Activated CD4-positive, alpha-beta T cell treated with anti-CD3 and anti-CD28 coated beads, Interleukin-2, amount 50 U/mL, for 48 hours (primary cell): Measurements from ENCODE around the gene DCAF6.
"Not testable (repeated sequence)": the region's sequence is repeated elsewhere in the genome, so short reads cannot be mapped to it uniquely, and the experiment has no call there.

Experiments
- DNase-seq, 2 experiments: peaks; one replicate each; pipeline ENCODE4 v3.0.0-alpha.2; 2020

DCAF6 gene

DNA sequence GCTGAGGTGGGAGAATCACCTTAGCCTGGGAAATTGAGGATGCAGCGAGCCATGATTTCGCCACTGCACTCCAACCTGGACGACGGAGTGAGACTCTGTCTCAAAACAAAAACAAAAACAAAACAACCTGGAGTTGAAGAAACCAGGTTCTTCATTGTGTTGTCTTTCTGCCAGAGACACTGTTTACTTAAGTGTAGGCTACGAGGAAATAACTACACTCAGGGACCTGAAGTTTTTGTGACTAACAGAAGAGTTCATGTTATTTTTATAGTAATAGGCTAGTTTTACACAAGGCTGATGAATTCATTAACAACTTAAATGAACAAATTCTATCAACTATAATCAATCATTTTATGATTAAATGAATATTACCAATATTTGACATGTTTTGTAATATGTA, 98.9 kb downstream of the DCAF6 start:
- DNase-seq: no peak

- DNase-seq: no peak
Measured at GRCh38 chr1:168042362-168042761, 105.9 kb downstream of the DCAF6 start.

DNA sequence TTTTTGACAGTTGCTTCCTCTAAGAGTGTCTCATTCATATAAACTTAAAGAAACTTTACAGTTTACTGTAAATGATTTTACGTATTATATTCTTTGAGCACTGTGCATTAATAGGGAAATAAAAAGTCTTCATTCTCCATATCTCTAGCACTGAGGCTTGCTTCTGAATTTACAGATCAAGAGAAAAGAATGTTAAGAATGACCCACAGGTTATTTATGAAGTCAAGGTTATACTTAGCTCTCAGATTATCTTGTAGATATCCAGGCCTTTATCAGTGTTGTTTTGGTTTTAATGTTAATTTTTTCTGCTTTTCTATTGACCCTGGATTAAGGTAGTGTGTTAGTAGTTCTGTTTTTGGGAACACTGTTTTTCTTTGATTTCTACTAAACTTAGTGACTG, 108.8 kb downstream of the DCAF6 start:
- DNase-seq: no peak

DNA sequence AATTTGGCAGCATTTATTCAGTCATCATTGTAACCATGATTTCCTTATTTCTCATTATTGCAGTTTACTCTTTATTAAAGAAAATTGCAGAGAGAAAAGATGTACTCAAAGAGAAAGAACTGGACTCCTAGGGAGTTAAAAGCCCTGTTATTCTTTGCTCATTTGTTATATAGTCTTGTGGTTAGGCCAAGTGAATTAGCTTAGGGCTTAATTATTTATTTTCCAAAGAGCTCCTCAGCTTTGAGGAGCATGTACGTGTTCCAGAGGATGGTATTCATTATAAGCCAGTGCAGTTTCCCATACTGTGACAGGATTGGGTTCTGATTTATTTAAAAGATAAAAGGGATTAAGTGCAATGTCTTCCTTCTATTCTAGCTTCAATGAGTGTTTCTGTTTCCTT, 113.8 kb downstream of the DCAF6 start:
- DNase-seq: no peak

DNA sequence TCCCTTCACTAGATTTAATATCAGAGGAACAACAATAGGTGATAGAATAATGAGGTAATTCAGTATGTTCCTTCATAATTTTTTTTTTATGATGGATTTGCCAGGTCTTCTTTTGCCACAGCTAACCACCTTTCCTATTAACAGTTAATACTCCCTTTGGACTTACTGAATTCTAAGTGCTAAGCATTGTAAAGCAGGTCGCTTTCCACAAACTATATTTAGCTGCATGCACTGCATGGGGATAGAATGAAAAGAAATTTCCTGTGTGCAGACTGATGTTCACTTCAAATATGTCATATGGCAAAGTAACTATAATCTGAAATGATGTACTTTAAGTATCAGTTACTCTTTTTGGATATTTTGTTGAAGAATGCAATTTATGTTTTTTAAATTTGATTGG, 114.4 kb downstream of the DCAF6 start:
- no peak for DNase-seq

- no peak for DNase-seq
Measured at GRCh38 chr1:168053681-168054080, 117.2 kb downstream of the DCAF6 start.

DNA sequence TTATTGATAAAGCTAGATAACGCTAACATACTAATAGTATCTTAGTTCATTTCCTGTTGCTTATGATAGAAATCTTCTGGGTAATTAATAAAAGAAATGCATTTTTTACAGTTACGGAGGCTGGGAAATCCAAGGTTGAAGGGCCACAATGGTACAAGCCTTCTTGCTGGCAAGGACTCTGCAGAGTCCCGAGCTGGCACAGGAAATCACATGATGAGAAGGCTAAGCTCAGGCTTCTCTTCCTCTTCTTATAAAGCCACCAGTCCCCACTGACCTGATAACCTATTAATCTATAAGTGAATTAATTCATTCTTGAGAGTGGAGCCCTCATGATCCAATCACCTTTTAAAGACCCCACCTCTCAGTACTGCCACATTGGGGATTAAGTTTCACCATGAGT, 117.6 kb downstream of the DCAF6 start:
- DNase-seq: no peak

- DNase-seq: not testable (repeated sequence)
Measured at GRCh38 chr1:168056152-168056551, 119.7 kb downstream of the DCAF6 start.

DNA sequence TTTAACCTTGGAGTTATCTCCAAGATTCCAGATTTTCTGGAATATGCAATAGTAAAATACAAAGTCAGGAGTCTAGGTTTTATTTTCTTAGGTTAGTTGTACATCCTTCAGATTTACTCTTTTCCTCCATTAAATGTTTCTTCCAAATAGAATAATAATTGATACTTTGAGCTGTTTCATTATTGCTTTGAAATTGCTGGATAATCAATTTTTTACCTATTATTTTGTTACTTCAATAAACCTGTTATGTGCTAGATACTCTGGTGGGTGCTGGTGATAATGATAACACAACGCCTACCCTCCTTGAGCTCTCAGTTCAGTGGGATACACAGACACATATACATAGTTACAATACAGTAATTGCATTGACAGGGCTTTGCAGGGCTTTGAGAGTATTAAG, 120.9 kb downstream of the DCAF6 start:
- no peak for DNase-seq

- no peak for DNase-seq
Measured at GRCh38 chr1:168057921-168058320, 121.4 kb downstream of the DCAF6 start.

DNA sequence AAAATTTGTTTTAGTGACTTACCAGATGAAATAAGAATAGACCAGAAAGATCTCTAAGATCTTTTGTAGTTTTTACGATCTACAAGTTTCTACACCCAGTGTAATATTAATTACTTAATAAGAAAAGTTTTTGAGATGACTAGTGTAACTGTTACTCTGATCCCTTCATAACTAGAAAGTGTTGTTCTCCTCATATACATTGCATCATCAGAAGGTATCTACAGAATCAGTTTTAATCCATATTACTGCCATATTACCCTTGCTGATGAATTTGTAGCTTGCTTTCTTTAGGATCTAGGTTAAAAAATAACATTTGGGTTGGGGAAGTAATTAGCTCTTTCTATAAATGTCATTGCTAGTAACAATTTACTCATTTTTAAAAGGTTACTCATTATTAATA, 127.7 kb downstream of the DCAF6 start:
- no peak for DNase-seq

DNA sequence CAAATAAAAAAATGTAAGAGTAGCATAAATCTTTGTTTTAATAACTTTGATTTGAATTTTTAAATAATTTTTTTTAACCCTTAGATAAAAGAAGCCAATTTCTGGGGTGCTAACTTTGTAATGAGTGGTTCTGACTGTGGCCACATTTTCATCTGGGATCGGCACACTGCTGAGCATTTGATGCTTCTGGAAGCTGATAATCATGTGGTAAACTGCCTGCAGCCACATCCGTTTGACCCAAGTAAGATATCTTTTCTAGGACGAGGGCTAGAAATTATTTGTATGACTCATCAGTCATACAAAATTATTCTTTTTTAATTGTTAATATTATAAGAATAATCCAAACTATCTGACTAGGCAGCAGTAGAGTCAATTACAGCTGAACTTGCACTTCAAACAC, 129.0 kb downstream of the DCAF6 start:
- DNase-seq: no peak

DNA sequence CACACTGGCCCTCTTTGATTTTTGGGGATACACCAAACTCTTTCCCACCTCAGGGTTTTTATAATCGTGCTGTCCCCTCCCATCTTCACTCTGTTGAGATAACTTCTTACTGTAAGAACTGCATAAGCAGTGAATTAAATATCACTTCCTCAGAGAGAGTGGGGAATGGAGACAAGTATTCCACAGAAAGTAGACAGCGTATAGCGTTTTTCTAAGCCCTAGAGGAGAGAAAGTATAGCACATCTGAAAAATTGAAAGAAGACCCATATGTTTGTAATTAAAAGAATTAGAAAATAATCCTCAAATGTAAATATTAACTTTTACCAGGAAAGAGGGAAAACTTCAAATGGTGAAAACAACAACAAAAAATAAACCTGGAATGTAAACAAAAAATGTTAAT, 132.9 kb downstream of the DCAF6 start:
- DNase-seq: no peak

GRCh38 chr1:168079761-168080160, 143.3 kb downstream of the DCAF6 start:
- DNase-seq: no peak

DNA sequence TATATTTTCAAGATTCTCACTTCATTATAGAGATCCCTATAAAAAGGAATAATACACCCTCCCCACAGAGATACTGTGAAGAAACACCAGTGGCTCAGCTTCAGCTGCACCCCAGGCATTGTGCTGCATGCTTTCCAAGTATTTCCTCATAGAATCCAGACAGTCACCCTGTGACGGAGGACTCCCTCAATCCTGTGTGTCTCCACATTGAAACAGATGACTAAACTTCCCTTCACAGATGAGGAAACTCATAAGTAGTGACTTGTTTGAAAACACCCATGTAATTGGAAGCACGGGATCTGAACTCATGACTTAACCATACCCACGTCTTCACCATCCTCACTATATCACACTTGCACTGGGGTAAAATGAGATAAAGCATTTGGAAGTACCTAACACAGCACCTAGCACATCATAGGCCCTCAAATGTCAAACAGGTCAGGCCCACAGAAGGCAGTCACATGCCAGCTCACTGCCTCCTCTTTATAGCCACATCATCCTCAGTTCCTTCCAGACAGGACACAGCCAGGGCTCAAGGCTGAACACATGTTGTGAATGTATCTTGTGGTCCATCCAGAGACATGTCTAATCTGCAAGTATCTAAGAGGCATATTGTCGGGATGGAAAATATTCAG, 145.0 kb downstream of the DCAF6 start:
- no peak for DNase-seq

DNA sequence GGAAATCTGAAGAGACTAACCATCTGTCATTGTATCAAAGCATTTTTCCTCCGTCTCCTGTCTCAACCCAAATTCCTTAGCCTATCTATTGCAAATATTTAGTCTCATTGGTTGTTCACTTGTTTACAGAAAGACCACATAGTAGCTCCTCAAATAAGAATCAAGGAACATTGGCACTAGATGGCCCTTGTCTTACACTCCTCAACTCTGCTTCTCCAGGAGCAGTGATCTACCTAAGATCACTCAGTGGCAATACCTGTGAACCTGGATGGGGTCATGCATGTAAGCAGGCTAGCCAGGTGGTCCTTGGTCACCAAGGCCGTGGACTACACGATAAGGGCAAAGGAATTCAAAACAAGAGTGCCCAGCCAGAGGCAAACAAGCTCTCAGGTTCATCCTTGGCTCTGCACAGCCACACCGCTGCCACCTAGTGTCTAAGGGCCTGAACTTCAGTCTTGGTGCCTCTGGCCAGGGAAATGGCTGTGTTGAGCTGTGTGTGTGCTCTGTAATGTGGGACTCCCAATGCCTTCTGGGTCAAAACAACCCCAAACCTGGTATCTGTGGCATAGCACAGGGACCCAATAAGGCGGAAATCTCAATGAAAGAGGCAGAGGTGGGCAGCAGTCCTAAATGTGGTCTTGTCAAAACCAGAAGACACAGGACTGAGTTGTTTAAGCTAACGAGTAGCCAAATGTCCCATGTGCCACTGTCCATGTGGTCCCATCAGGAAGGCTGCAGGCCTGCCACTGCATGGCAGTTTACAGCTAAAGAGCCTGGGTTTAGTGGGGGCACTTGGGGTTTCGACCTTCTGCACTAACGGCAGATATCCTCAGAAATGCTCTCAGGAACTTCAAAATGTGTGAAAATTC, 145.8 kb downstream of the DCAF6 start:
- DNase-seq: peak; percentile 73 to 78

DNA sequence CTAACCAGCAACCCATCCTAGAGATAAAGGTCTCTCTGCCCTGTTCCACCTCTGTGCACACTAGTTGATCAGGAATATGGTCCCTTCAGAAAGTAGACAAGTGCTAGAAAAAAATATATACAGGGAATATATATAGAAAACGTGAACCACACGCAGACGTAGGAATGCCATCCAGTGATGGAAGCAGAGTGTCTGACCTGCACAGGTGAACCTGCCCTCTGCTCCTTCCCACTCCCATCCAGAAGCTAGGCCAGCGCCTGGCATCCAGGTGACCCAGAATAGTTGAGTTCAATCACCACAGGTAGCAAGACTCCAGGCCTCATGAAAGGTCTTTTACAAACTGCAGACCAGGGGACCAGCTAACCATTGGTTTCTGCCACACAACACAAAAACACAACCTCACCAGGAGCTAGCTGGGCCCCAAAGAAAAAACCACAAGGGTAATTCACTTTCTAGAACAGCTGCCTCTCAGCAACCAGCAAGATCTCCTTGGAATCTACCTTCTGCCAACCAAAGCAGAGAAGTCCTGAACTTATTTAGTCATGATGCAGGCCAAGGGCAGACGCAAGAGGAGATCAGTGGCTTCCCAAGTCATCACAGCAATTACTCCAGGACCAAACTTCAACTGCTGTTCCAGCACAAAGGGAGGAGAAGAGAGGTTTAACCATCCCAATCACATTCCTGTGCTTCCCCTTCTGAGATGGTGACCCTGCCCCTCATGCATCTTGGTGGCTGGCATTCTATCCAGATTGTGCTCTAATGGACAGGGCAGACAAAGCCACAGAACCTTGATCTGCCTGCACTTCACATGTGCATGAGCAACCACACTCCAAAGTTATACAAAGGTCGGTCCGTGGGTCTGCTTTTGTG, 147.2 kb downstream of the DCAF6 start:
- no peak for DNase-seq

DNA sequence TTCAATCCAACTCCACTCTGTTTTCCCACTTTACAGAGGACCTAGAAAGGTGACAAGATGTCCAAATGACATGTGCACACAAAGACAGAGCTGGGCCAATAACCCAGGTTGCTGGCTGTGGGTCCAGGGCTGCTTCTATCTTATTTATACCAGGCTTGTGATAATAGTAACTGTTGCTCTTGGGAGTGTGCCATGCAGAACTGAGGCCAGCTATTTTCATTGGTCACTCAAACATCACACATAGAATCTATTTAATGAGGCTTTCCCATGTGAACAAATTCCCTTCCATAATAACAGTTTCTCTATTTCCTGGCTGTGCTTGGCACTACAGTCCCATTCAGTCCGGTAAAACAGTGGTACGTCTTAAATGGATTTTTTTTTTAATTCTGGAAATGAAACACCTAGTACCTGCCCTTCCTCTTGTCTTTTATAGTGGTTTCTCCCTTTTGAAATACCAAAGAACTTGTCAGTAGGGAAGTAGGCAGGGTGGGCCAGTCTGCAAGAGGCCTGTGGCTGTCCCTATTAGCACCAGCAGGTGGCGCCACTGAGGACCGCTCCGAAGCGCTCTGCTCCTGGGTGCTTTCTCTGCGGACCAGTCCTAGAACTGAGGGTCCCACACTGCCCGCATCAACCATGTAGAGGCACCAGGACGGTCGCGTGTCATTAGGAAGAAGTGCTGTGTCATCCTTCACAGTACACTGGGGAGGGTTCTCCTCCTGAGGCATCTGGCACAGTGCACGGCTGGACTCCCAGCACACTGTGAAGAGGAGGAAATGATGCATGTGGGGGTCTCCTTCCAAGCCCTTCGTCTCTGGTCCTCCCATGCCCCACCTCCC, 148.1 kb downstream of the DCAF6 start:
- peak; percentile 73 to 76 for DNase-seq

- DNase-seq: no peak
Measured at GRCh38 chr1:168085401-168085872, 149.0 kb downstream of the DCAF6 start.

- no peak for DNase-seq
Measured at GRCh38 chr1:168086438-168086837, 150.0 kb downstream of the DCAF6 start.

- DNase-seq: no peak
Measured at GRCh38 chr1:168087696-168088095, 151.2 kb downstream of the DCAF6 start.

DNA sequence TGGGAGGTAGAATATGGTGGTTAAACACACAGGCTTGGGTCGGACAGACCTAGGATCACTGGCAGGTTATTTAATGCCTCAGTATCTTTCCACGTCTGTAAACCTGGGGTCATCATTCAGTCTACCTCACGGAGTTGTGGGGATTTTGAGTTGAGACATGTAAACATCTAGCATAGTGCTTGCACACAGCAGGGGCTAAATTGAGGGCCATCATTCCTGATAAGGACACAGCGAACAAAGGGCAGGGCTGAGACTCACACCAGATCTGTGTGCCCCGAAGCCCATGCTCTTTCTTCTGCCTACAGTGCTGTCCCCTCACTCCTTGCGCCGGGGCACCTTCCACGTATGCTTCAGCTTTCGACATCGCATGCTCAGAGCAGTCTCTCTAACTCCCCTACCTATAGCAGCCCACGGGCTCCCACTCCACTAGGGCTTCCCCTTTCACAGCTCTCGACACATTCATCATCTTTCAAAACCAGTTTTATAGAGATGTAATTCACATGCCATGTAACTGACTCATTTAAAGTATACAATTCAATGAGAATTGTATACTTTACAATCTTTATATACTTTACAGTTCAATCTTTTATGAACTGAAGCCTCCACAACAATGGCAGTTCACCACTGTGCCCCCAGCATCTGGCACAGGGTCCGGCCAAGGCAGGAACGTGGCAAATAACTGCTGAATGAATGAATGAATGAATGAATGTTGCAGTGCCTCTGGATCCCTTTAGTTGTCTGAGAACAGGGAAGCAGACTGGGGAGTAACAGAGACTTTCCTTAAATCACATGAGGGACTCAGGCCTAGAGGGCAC, 152.2 kb downstream of the DCAF6 start:
- no peak for DNase-seq
